ENCODE results near the gene CNKSR3. TPM values are rescaled to one million over a fixed set of nuclear protein-coding genes. Genes with fewer than 3 reads are reported as not detected.

CNKSR3 gene
- total and polyA plus RNA-seq, 2 experiments from 2014 or later: 1.9 to 5.7 TPM

- peaks cover 2% of the 10 kb centered on the region for H3K27me3 Mint-ChIP-seq (ENCODE audit: insufficient read depth, low read depth, poor library complexity)
- H3K9me3 Mint-ChIP-seq: no peaks in the 10 kb centered on the region
- no peaks in the 10 kb centered on the region for H3K27me3 ChIP-seq (ENCODE audit: insufficient read depth)
- H3K4me1 ChIP-seq (ENCODE audit: insufficient read depth): no peaks in the 10 kb centered on the region
- H3K4me1 Mint-ChIP-seq: peaks cover 9% of the 10 kb centered on the region
- H3K36me3 ChIP-seq (ENCODE audit: insufficient read depth): no peaks in the 10 kb centered on the region
- H3K4me3 ChIP-seq: no peak overlapping the region
- H4K20me1 ChIP-seq (replicated peaks; ENCODE audit: insufficient read depth): no peaks in the 10 kb centered on the region
- no peak overlapping the region for H3K27ac ChIP-seq (ENCODE audit: low read depth)
- H3K4me3 Mint-ChIP-seq: no peak overlapping the region
- H3K9me2 ChIP-seq (ENCODE audit: insufficient read depth): no peaks in the 10 kb centered on the region
- H3K79me2 ChIP-seq (replicated peaks; ENCODE audit: insufficient read depth): no peaks in the 10 kb centered on the region
- no peak overlapping the region for H3K4me2 ChIP-seq
- no peak for DNase-seq (ENCODE audit: low spot score)
- H3K27ac Mint-ChIP-seq: no peak overlapping the region
- no peaks in the 10 kb centered on the region for H3K36me3 Mint-ChIP-seq (ENCODE audit: low read depth)
- H3F3A ChIP-seq (replicated peaks; ENCODE audit: low read depth): no peaks in the 10 kb centered on the region
- H2AFZ ChIP-seq: no peak overlapping the region
- no peak for ATAC-seq
- TF ChIP-seq ZNF331 (CRISPR knock-in tag; IDR thresholded peaks at IDR 0.05; ENCODE audit: low read depth) (no peak), REST (IDR thresholded peaks at IDR 0.05; ENCODE audit: unreplicated experiment) (no peak), CTCF (conservative IDR thresholded peaks at IDR 0.05; ENCODE audit: low read depth in 2 of 2) (no peak), ETS1 (IDR thresholded peaks at IDR 0.05) (no peak), POLR2AphosphoS5 (IDR thresholded peaks at IDR 0.05; ENCODE audit: low read depth) (no peak), STAT1 (IDR thresholded peaks at IDR 0.05; ENCODE audit: unreplicated experiment) (no peak), CREB1 (CRISPR knock-in tag; IDR thresholded peaks at IDR 0.05; ENCODE audit: low read depth) (no peak), JUNB (IDR thresholded peaks at IDR 0.05; ENCODE audit: unreplicated experiment) (no peak), ZNF462 (CRISPR knock-in tag; IDR thresholded peaks at IDR 0.05) (no peak), EZH2 (IDR thresholded peaks at IDR 0.05; ENCODE audit: low read depth, unreplicated experiment) (no peak), EZH2phosphoT487 (IDR thresholded peaks at IDR 0.05; ENCODE audit: unreplicated experiment) (no peak), NANOG (IDR thresholded peaks at IDR 0.05; ENCODE audit: borderline replicate concordance) (no peak), ZNF114 (CRISPR knock-in tag; IDR thresholded peaks at IDR 0.05) (no peak)
These were observed 127.7 kb downstream of the CNKSR3 start for GRCh38 chr6:154382740-154383139.

Data from GM23338 (cell line).